BLaER1 (cell line): ENCODE results near the gene ATP2B1.
A peak's percentile ranks its signal among the peaks of the same experiment; 100 is the strongest.

Experiments used
- H3K27ac ChIP-seq: shearing (Covaris generic); formaldehyde crosslinking; 2 replicates; pipeline ENCODE4 v1.8.1; 2022
- H3K27me3 ChIP-seq: shearing (Covaris generic); formaldehyde crosslinking; 2 replicates; pipeline ENCODE4 v1.8.1; 2022
- H3K36me3 ChIP-seq: shearing (Covaris generic); formaldehyde crosslinking; 2 replicates; pipeline ENCODE4 v1.8.1; 2022
- H3K4me1 ChIP-seq: shearing (Covaris generic); formaldehyde crosslinking; 2 replicates; pipeline ENCODE4 v1.8.1; 2022
- H3K4me2 ChIP-seq: shearing (Covaris generic); formaldehyde crosslinking; 2 replicates; pipeline ENCODE4 v1.8.1; 2022
- H3K4me3 ChIP-seq: shearing (Covaris generic); formaldehyde crosslinking; 2 replicates; pipeline ENCODE4 v1.8.1; 2022
- H3K9ac ChIP-seq: shearing (Covaris generic); formaldehyde crosslinking; 2 replicates; pipeline ENCODE4 v1.8.1; 2022
- H3K9me3 ChIP-seq: shearing (Covaris generic); formaldehyde crosslinking; 2 replicates; pipeline ENCODE4 v1.8.1; 2022
- H4K20me1 ChIP-seq: shearing (Covaris generic); formaldehyde crosslinking; 2 replicates; pipeline ENCODE4 v1.8.1; 2022
- Cebpa-rat ChIP-seq: shearing (Covaris generic); IDR thresholded peaks from 2 replicates; pipeline ENCODE4 v1.8.1; 2022

ATP2B1 gene

GRCh38 chr12:89742337-89743022 lies 33.8 kb upstream of the ATP2B1 start:
- no peak for TF ChIP-seq Cebpa-rat
- Histone ChIP-seq H3K36me3 (no peaks in the 10 kb centered on the region), H4K20me1 (no peaks in the 10 kb centered on the region), H3K4me3 (no peak overlapping the region), H3K27me3 (no peaks in the 10 kb centered on the region), H3K9me3 (peaks cover 17% of the 10 kb centered on the region), H3K9ac (no peak overlapping the region), H3K27ac (no peak overlapping the region), H3K4me1 (no peaks in the 10 kb centered on the region), H3K4me2 (no peak overlapping the region)

- H4K20me1 ChIP-seq: no peaks in the 10 kb centered on the region
- H3K4me3 ChIP-seq: no peak overlapping the region
- peaks cover 14% of the 10 kb centered on the region; the same call in 1 of the 2 replicates for H3K4me1 ChIP-seq
- H3K4me2 ChIP-seq: no peak overlapping the region
- H3K9ac ChIP-seq: no peak overlapping the region
- no peak overlapping the region for H3K27ac ChIP-seq
- H3K9me3 ChIP-seq: peaks cover 17% of the 10 kb centered on the region
- no peak for TF ChIP-seq Cebpa-rat
- no peaks in the 10 kb centered on the region for H3K36me3 ChIP-seq
- H3K27me3 ChIP-seq: no peaks in the 10 kb centered on the region
These were observed 32.3 kb upstream of the ATP2B1 start for GRCh38 chr12:89740943-89741342.

DNA sequence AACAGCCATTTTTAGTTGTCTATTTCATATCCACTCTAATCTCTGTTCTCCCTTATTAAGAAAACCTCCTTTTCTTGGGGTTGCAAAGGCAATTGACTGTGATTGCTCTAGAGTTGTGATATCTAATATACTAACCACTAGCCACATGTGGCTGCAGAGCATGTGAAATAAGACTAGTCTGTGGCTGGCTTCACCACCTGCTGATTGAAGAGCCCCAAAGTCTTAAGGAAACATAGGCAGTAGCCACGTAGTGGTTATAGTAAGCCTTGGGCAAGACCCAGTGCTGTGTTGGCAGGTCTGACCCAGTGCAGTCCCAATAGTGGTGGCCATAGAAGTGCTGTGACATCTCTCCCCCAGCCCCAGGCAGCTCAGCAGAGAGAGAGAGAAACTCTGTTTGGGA lies 28.4 kb upstream of the ATP2B1 start:
- Histone ChIP-seq H3K27me3 (no peaks in the 10 kb centered on the region), H3K4me2 (no peak overlapping the region), H3K36me3 (no peaks in the 10 kb centered on the region), H3K27ac (no peak overlapping the region), H3K4me3 (no peak overlapping the region), H4K20me1 (no peaks in the 10 kb centered on the region), H3K9me3 (peaks cover 27% of the 10 kb centered on the region), H3K9ac (no peak overlapping the region), H3K4me1 (peaks cover 42% of the 10 kb centered on the region)
- no peak for TF ChIP-seq Cebpa-rat

- no peak overlapping the region for H3K4me3 ChIP-seq
- H3K4me1 ChIP-seq: peaks cover 47% of the 10 kb centered on the region
- no peaks in the 10 kb centered on the region for H4K20me1 ChIP-seq
- TF ChIP-seq Cebpa-rat: peak; percentile 89; the same call in 1 of the 2 replicates
- peak overlapping the region; percentile 40; the same call in 1 of the 2 replicates for H3K27ac ChIP-seq
- no peaks in the 10 kb centered on the region for H3K27me3 ChIP-seq
- peaks cover 18% of the 10 kb centered on the region for H3K9me3 ChIP-seq
- no peak overlapping the region for H3K9ac ChIP-seq
- peak overlapping the region; percentile 39 for H3K4me2 ChIP-seq
- H3K36me3 ChIP-seq: no peaks in the 10 kb centered on the region
These were observed 25.1 kb upstream of the ATP2B1 start for GRCh38 chr12:89733579-89734201.

GRCh38 chr12:89732522-89732921 lies 23.9 kb upstream of the ATP2B1 start:
- Histone ChIP-seq H3K27me3 (no peaks in the 10 kb centered on the region), H4K20me1 (no peaks in the 10 kb centered on the region), H3K36me3 (no peaks in the 10 kb centered on the region), H3K4me3 (no peak overlapping the region), H3K9me3 (peaks cover 10% of the 10 kb centered on the region), H3K9ac (no peak overlapping the region), H3K4me1 (peaks cover 47% of the 10 kb centered on the region), H3K4me2 (peak overlapping the region; percentile 39; the same call in 1 of the 2 replicates), H3K27ac (peak overlapping the region; percentile 40; the same call in 1 of the 2 replicates)
- TF ChIP-seq Cebpa-rat: no peak

GRCh38 chr12:89731614-89732013 lies 23.0 kb upstream of the ATP2B1 start:
- peaks cover 40% of the 10 kb centered on the region for H3K4me1 ChIP-seq
- H4K20me1 ChIP-seq: no peaks in the 10 kb centered on the region
- no peak overlapping the region for H3K27ac ChIP-seq
- TF ChIP-seq Cebpa-rat: no peak
- H3K4me3 ChIP-seq: no peak overlapping the region
- no peak overlapping the region for H3K9ac ChIP-seq
- no peaks in the 10 kb centered on the region for H3K36me3 ChIP-seq
- no peak overlapping the region for H3K4me2 ChIP-seq
- H3K27me3 ChIP-seq: no peaks in the 10 kb centered on the region
- H3K9me3 ChIP-seq: peaks cover 10% of the 10 kb centered on the region

DNA sequence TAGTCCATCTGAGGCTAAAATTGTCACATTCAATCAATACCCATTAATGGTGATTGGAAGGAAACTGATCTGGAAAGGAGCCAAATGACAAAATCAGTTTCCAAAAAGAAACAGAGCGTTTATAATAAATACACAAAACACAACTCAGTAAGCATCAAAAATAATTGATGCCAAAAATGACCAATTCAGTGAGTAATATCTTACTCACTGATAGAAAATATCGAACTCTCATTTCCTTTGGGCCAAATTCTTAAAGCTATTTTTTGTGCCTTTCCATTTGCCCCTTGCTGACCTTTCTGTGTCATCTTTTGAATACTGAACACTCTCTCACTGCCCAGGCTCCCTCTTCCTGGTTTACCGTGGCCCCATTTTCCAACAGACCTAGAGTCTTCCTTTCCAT lies 22.5 kb upstream of the ATP2B1 start:
- Histone ChIP-seq H3K9me3 (peaks cover 13% of the 10 kb centered on the region), H3K27ac (no peak overlapping the region), H4K20me1 (no peaks in the 10 kb centered on the region), H3K4me3 (no peak overlapping the region), H3K4me2 (no peak overlapping the region), H3K9ac (no peak overlapping the region), H3K27me3 (no peaks in the 10 kb centered on the region), H3K36me3 (no peaks in the 10 kb centered on the region), H3K4me1 (peaks cover 35% of the 10 kb centered on the region)
- TF ChIP-seq Cebpa-rat: no peak

GRCh38 chr12:89729946-89730459 lies 21.4 kb upstream of the ATP2B1 start:
- H3K36me3 ChIP-seq: no peaks in the 10 kb centered on the region
- H3K27ac ChIP-seq: no peak overlapping the region
- no peak for TF ChIP-seq Cebpa-rat
- H3K4me2 ChIP-seq: no peak overlapping the region
- H4K20me1 ChIP-seq: no peaks in the 10 kb centered on the region
- H3K9me3 ChIP-seq: peaks cover 13% of the 10 kb centered on the region
- H3K27me3 ChIP-seq: no peaks in the 10 kb centered on the region
- no peak overlapping the region for H3K9ac ChIP-seq
- peaks cover 30% of the 10 kb centered on the region for H3K4me1 ChIP-seq
- H3K4me3 ChIP-seq: no peak overlapping the region

GRCh38 chr12:89723276-89723675 lies 14.6 kb upstream of the ATP2B1 start:
- Histone ChIP-seq H3K27me3 (no peaks in the 10 kb centered on the region), H4K20me1 (no peaks in the 10 kb centered on the region), H3K9ac (no peak overlapping the region), H3K36me3 (no peaks in the 10 kb centered on the region), H3K27ac (no peak overlapping the region), H3K9me3 (peaks cover 4% of the 10 kb centered on the region; the same call in 1 of the 2 replicates), H3K4me1 (no peaks in the 10 kb centered on the region), H3K4me2 (no peak overlapping the region), H3K4me3 (no peak overlapping the region)
- TF ChIP-seq Cebpa-rat: no peak

DNA sequence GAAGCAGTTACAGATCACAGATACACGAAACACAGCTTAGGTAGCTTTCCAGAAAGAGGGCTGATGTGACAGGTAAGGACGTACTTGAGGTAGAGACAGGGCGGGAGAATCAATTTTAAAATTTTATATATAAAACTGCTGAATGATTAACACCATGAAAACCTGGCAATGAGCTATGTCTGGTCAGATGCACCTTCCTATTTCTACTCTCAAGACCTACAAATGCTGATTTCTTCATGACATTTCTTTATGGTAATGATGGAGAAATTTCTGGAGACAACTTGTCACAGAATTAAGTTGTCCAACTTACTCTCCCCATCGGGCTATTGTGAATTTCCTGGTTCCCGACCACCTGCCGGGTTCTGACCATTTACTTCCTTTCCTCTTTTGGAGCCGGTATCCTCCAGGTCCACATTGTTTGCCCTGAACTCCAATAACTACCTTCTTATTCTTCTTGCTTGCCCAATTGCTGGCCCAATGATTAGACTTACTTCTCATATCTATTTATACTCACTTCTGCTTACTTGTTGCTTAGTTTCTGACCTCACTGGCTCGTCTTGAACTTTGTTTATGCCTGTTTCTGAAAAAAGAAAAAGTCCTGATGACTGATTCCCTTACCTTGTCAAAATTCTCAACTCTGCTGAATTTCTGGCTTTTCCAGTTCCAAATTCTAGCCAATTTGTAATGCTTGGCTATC lies 12.8 kb upstream of the ATP2B1 start:
- H3K27ac ChIP-seq: no peak overlapping the region
- peaks cover 4% of the 10 kb centered on the region; the same call in 1 of the 2 replicates for H3K9me3 ChIP-seq
- H3K4me3 ChIP-seq: no peak overlapping the region
- H4K20me1 ChIP-seq: no peaks in the 10 kb centered on the region
- no peaks in the 10 kb centered on the region for H3K4me1 ChIP-seq
- H3K9ac ChIP-seq: no peak overlapping the region
- no peak for TF ChIP-seq Cebpa-rat
- no peak overlapping the region for H3K4me2 ChIP-seq
- no peaks in the 10 kb centered on the region for H3K36me3 ChIP-seq
- no peaks in the 10 kb centered on the region for H3K27me3 ChIP-seq
